ACC112 (cell line): ENCODE results near the gene DGLUCY.

Experiments
- H2AFZ ChIP-seq: fragments of 200-600 bp; sonication (generic); one replicate; pipeline ENCODE4 v1.6.0; 2017; ENCODE audit warnings: antibody characterized with exemption, low read length; ENCODE audit not compliant: unreplicated experiment
- H3K27ac ChIP-seq: fragments of 200-600 bp; sonication (generic); 2 replicates; pipeline ENCODE4 v1.5.1; 2014; ENCODE audit warnings: low read depth, mild to moderate bottlenecking, antibody characterized with exemption, low read length, moderate library complexity
- H3K27me3 ChIP-seq: fragments of 200-600 bp; sonication (generic); 2 replicates; pipeline ENCODE4 v1.6.1; 2014; ENCODE audit warnings: mild to moderate bottlenecking, antibody characterized with exemption, low read length, moderate library complexity, mixed read lengths; ENCODE audit not compliant: insufficient read depth
- H3K36me3 ChIP-seq: fragments of 200-600 bp; sonication (generic); 2 replicates; pipeline ENCODE4 v1.6.1; 2016; ENCODE audit warnings: mild to moderate bottlenecking, antibody characterized with exemption, low read length, moderate library complexity, mixed read lengths; ENCODE audit not compliant: insufficient read depth
- H3K4me1 ChIP-seq: fragments of 200-600 bp; sonication (generic); one replicate; pipeline ENCODE4 v1.6.1; 2016; ENCODE audit warnings: low read length, mixed read lengths; ENCODE audit not compliant: insufficient read depth, unreplicated experiment, control insufficient read depth
- H3K4me3 ChIP-seq: fragments of 200-600 bp; sonication (generic); 2 replicates; pipeline ENCODE4 v1.5.1; 2014; ENCODE audit warnings: mild to moderate bottlenecking, low read depth, low read length
- H3K79me2 ChIP-seq: fragments of 200-600 bp; sonication (generic); one replicate; pipeline ENCODE4 v1.6.0; 2016; ENCODE audit warnings: low read length; ENCODE audit not compliant: control insufficient read depth, unreplicated experiment, insufficient read depth

The DGLUCY gene

DNA sequence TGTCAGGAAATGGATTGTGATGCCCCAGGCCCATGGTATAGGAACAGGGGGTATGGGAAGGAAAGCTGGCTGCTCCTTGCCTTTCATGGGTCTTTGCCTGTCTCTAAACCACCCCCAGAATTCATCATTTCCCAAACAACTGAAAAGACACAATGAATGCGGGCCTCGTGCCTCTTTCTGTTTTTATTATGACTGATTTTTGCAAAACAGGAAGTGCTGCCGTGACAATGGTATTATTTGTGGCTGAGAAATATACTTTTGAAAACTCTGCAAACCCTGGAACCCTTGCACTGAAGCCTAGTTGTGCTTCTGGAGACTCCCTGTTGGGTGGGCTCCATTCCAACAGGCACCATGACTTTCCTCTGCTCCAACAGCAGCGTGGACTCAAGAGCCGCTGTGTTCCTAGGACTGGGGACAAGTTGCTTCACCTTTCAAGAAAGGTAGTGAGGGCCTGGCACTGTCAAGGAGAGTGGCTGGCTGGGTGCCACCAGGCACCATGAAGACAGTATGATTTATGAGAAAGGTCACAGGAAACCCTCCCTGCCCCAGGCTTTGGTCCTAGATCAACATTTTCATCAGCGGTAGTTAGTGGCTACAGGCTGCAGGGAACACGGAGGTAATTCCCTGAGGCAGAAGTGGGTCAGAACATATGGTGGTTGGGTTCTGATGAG lies 4.8 kb upstream of the DGLUCY start:
- Histone ChIP-seq H3K27me3 (no peaks in the 10 kb centered on the region), H3K36me3 (no peaks in the 10 kb centered on the region), H3K79me2 (no peaks in the 10 kb centered on the region), H3K4me1 (peaks cover 34% of the 10 kb centered on the region), H3K27ac (peak overlapping the region; percentile 95), H2AFZ (peak overlapping the region; percentile 73), H3K4me3 (peak overlapping the region; percentile 35; the same call in 1 of the 2 replicates)

DNA sequence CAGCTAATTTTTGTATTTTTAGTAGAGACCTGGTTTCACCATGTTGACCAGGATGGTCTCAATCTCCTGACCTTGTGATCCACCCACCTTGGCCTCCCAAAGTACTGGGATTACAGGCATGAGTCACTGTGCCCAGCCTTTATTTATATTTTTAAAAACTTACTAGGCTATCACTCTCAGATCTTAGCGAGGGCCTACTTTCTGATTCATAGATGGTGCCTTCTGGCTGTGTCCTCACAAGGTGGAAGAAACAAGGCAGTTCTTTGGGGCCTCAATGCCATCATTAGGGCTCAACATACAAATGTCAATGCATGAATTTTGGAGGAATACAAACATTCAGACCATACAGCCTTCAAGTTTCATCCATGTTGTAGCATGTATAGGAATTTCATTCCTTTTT lies 2.4 kb upstream of the DGLUCY start:
- H3K4me1 ChIP-seq, result peaks cover 45% of the 10 kb centered on the region
- no peaks in the 10 kb centered on the region for H3K27me3 ChIP-seq
- peaks cover 22% of the 10 kb centered on the region for H3K79me2 ChIP-seq
- H2AFZ ChIP-seq, result peak overlapping the region; percentile 12
- no peak overlapping the region for H3K4me3 ChIP-seq
- H3K36me3 ChIP-seq, result no peaks in the 10 kb centered on the region
- peak overlapping the region; percentile 32; the same call in 1 of the 2 replicates for H3K27ac ChIP-seq

DNA sequence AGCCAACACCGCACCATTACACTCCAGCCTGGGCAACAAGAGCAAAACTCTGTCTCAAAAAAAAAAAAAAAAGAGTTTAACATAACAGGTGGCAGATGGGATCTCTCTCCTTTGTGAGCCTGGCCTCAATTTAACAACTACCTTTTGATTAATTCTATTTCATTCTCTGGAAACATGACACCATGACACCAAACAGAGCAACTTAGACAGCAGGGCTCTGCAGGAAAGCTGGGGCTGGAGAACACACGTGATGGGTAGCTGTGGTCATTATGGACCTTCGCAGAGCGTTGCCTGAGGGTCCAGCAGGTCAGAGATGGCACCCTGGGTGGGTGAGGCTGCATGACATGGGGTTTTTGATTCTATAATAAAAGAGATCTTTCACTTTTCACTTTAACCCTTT lies 1.7 kb upstream of the DGLUCY start:
- Histone ChIP-seq H3K79me2 (peaks cover 27% of the 10 kb centered on the region), H2AFZ (no peak overlapping the region), H3K27me3 (no peaks in the 10 kb centered on the region), H3K4me3 (no peak overlapping the region), H3K27ac (no peak overlapping the region), H3K36me3 (no peaks in the 10 kb centered on the region), H3K4me1 (peaks cover 45% of the 10 kb centered on the region)

DNA sequence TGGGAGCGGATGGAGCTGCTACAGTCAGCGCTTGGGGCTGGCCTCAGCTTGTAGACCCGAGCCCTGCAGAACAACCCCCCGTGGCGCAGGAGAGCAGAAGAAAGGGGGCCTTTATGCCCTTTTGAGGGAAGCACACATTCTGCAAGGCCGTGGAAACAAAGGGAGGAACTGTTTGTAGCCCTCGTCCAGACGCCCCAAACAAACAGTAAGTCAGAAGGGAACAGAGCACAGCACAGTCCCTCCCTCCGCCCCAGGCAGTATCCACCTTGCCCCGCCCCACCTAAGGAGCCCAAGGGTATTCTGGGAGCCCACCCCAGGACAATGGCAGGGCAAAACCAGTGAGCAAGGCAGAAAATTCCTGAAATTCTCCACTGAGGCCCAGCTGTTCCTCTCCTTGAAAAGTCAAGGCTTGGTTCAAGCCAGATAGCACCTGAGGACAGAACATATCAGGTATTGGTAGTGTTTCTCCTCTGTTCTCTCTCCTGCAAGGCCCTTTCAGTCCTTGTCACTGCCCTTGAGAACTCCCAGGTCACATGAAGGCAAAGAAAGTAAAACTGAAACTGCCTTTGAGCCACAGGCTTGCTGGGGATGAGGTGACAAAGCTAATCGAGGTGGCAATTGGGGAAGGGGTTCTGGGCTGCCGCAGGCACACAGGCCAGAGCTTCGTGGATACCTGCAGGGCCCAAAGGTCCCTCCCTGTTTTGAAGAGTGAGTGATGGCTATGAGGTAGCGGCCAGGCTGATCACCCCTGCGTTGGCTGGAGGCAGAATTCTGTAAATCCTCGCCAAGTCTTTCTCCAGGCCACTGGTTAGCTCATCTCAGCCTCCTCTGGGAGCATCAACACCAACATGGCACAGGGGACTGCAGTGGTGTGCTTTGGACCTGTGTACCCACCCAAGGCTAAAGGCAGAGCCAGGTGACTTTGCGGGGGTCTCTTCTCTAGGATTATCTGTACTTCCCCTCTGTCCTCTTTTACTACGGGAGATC lies 499 bp downstream of the DGLUCY start:
- Histone ChIP-seq H3K27ac (peak overlapping the region; percentile 83), H3K36me3 (peaks cover 10% of the 10 kb centered on the region), H3K79me2 (peaks cover 40% of the 10 kb centered on the region), H3K4me3 (peak overlapping the region; percentile 82), H3K4me1 (peaks cover 34% of the 10 kb centered on the region), H3K27me3 (no peaks in the 10 kb centered on the region), H2AFZ (peak overlapping the region; percentile 81)

DNA sequence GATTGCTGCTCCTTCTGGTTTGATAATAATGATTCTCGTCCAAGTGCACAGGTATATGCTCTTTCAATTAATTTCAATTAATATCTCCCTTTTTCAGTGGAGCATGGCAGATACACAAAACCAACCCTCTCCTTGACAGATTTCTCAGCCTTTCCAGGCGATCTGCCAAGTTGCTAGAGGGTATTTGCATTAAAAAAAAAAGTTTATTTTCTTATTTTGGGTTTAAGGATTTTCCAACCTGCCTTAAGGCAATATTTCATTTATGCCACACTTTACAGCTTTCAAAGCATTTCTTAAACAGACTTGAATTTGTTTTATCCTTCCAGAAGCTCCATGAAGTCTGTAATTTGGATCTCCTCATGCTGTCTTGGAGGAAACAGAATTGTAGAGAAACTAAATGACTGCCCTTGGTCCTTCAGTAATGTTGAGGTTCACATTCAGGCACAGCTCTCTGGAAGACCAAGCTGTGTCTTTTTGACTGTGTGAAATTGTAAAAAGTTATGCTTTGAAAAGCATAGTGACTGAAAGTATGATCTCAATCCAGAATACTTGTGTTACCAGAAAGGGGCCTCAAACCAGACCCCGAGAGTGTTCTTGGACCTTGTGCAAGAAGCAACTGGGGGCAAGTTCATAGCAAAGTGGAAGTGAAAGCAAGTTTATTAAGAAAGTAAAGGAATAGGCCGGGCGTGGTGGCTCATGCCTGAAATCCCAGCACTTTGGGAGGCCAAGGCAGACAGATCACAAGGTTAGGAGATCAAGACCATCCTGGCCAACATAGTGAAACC lies 2.3 kb downstream of the DGLUCY start:
- Histone ChIP-seq H3K4me3 (peak overlapping the region; percentile 82), H3K79me2 (peaks cover 48% of the 10 kb centered on the region)

DNA sequence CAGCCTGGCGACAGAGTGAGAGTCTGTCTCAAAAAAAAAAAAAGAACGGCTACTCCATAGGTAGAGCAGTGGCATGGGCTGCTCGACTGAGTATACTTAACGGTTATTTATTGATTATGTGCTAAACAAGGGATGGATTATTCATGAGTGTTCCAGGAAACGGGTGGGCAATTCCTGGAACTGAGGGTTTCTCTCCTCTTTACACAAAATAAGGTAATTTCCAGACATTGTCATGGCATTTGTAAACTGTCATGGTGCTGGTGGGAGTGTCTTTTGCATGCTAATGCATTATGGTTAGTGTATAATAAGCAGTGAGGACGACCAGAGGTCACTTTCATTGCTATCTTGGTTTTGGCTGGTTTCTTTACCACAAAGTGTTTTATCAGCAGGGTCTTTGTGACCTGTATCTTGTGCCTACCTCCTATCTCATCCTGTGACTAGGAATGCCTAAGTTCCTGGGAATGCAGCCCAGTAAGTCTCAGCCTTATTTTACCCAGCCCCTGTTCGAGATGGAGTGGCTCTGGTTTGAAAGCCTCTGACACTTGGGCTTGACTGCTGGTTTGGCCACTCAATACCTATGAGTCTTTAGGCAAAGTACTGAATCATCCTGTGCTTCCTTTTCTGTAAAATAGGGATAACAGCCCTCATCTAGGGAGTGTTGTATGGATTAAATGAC lies 3.2 kb downstream of the DGLUCY start:
- no peak overlapping the region for H2AFZ ChIP-seq
- H3K27me3 ChIP-seq, result no peaks in the 10 kb centered on the region
- H3K36me3 ChIP-seq, result peaks cover 10% of the 10 kb centered on the region
- no peak overlapping the region for H3K4me3 ChIP-seq
- peaks cover 31% of the 10 kb centered on the region for H3K4me1 ChIP-seq
- peaks cover 49% of the 10 kb centered on the region for H3K79me2 ChIP-seq
- no peak overlapping the region for H3K27ac ChIP-seq

More for the DNA sequence above, 2.3 kb downstream of the DGLUCY start:
- peak overlapping the region; percentile 22; the same call in 1 of the 2 replicates for H3K27ac ChIP-seq
- H3K4me1 ChIP-seq, result peaks cover 35% of the 10 kb centered on the region
- H3K27me3 ChIP-seq, result no peaks in the 10 kb centered on the region
- H3K36me3 ChIP-seq, result peaks cover 10% of the 10 kb centered on the region
- no peak overlapping the region for H2AFZ ChIP-seq

DNA sequence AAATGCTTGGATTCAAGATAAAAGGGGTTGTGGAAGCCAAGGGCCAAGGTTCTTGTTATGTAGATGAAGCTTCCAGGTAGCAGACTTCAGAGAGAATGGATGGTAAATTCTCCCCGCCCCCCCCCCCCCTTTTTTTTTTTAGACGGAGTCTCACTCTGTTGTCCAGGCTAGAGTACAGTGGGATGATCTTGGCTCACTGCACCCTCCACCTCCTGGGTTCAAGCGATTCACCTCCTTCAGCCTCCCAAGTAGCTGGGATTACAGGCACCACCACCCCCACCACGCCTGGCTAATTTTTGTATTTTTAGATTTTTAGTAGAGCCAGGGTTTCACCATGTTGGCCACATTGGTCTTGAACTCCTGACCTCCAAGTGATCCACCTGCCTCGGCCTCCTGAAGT lies 4.1 kb downstream of the DGLUCY start:
- peaks cover 53% of the 10 kb centered on the region for H3K79me2 ChIP-seq
- peaks cover 31% of the 10 kb centered on the region for H3K4me1 ChIP-seq
- peaks cover 10% of the 10 kb centered on the region for H3K36me3 ChIP-seq
- no peak overlapping the region for H3K27ac ChIP-seq
- no peak overlapping the region for H2AFZ ChIP-seq
- no peak overlapping the region for H3K4me3 ChIP-seq
- no peaks in the 10 kb centered on the region for H3K27me3 ChIP-seq

DNA sequence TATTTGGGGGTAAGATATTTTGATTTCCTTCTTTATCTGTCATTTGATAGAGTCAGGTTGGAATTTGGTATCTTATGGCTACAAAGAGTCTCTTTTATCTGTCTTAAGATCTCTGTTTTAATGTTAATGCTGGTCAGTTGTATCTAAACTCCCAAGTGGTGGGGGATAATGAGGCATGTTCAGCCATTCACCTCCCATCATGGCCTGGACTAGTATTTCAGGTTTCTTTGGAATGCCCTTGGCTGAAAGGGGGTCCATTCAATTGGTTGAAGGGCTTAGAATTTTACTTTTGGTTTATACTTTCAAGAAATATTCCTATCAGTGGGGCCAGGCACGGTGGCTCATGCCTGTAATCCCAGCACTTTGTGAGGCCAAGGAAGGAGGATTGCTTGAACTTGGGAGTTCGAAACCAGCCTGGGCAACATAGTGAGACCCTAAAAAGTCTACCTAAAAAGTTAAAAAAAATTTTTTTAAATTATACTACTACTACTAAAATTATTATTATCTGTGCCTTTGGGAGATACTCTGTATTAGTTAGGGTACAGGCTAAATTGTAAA lies 4.7 kb downstream of the DGLUCY start:
- H2AFZ ChIP-seq, result no peak overlapping the region
- no peak overlapping the region for H3K4me3 ChIP-seq
- peaks cover 10% of the 10 kb centered on the region for H3K36me3 ChIP-seq
- peaks cover 26% of the 10 kb centered on the region for H3K4me1 ChIP-seq
- peaks cover 59% of the 10 kb centered on the region for H3K79me2 ChIP-seq
- H3K27ac ChIP-seq, result peak overlapping the region; percentile 88; the same call in 1 of the 2 replicates
- H3K27me3 ChIP-seq, result no peaks in the 10 kb centered on the region

DNA sequence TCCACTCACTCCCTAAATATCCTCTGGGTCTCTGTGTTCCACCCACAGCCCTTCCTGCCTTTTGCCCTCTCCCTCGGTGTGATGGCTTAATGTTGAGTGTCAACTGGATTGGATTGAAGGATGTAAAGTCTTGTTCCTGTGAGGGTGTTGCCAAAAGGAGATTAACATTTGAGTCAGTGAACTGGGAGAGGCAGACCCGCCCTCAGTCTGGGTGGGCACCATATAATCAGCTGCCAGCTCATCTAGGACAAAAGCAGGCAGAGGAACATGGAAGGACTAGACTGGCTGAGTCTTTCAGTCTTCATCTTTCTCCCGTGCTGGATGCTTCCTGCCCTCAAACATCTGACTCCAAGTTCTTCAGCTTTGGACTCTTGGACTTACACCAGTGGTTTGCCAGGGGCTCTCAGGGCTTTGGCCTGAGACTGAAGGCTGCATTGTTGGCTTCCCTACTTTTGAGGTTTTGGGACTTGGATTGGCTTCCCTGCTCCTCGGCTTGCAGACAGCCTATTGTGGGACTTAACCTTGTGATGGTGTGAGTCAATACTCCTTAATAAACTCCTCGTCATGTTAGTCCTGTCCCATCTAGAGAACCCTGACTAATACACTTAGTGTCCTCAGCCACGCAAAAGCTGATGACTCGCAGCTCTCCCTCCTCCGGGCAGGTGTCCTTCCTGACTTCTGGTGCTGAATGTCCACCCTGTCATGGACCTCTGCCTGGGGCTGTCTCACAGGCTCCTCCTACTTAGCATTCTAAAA lies 5.9 kb downstream of the DGLUCY start:
- peak overlapping the region; percentile 43 for H2AFZ ChIP-seq
- H3K36me3 ChIP-seq, result peaks cover 16% of the 10 kb centered on the region
- H3K79me2 ChIP-seq, result peaks cover 61% of the 10 kb centered on the region
- peak overlapping the region; percentile 88 for H3K27ac ChIP-seq
- peaks cover 24% of the 10 kb centered on the region for H3K4me1 ChIP-seq
- H3K27me3 ChIP-seq, result no peaks in the 10 kb centered on the region
- peak overlapping the region; percentile 58 for H3K4me3 ChIP-seq
